Hematopoietic multipotent progenitor cell treated with erythropoietin and hydrocortisone succinate and interleukin-3 and kit ligand, for 4 days (in vitro differentiated cells): ENCODE results near the gene KDM7A.
"Not testable (repeated sequence)": the region's sequence is repeated elsewhere in the genome, so short reads cannot be mapped to it uniquely, and the experiment has no call there.

Source experiments
- DNase-seq: peaks from one replicate; pipeline ENCODE4 v3.0.0-alpha.2; 2015

Gene KDM7A

GRCh38 chr7:140200061-140200989, 23.5 kb upstream of the KDM7A start:
- no peak for DNase-seq

GRCh38 chr7:140197938-140198337, 21.2 kb upstream of the KDM7A start:
- DNase-seq = no peak

GRCh38 chr7:140197218-140197890, 20.6 kb upstream of the KDM7A start:
- DNase-seq = no peak

- DNase-seq = peak; percentile 43
These were observed 19.8 kb upstream of the KDM7A start for GRCh38 chr7:140196361-140197217.

- DNase-seq = no peak
These were observed 19.1 kb upstream of the KDM7A start for GRCh38 chr7:140195859-140196258.

GRCh38 chr7:140192620-140193019, 15.8 kb upstream of the KDM7A start:
- no peak for DNase-seq

GRCh38 chr7:140192176-140192575, 15.4 kb upstream of the KDM7A start:
- no peak for DNase-seq

GRCh38 chr7:140190588-140190987, 13.8 kb upstream of the KDM7A start:
- DNase-seq = no peak

GRCh38 chr7:140189917-140190316, 13.1 kb upstream of the KDM7A start:
- DNase-seq = no peak

- no peak for DNase-seq
These were observed 6.1 kb upstream of the KDM7A start for GRCh38 chr7:140182917-140183316.

- DNase-seq = no peak
These were observed 2.6 kb upstream of the KDM7A start for GRCh38 chr7:140179339-140179738.

GRCh38 chr7:140176122-140176701, 571 bp downstream of the KDM7A start:
- DNase-seq = no peak

GRCh38 chr7:140175221-140176121, 1.3 kb downstream of the KDM7A start:
- DNase-seq = peak; percentile 96

- DNase-seq = no peak
These were observed 2.6 kb downstream of the KDM7A start for GRCh38 chr7:140174217-140174616.

- DNase-seq = no peak
These were observed 6.4 kb downstream of the KDM7A start for GRCh38 chr7:140170375-140170774.

GRCh38 chr7:140168816-140169215, 8.0 kb downstream of the KDM7A start:
- DNase-seq = no peak

- no peak for DNase-seq
These were observed 11.4 kb downstream of the KDM7A start for GRCh38 chr7:140165422-140165821.

- not testable (repeated sequence) for DNase-seq
These were observed 14.7 kb downstream of the KDM7A start for GRCh38 chr7:140162081-140162480.

- DNase-seq = no peak
These were observed 15.7 kb downstream of the KDM7A start for GRCh38 chr7:140161047-140161446.

GRCh38 chr7:140160308-140160707, 16.5 kb downstream of the KDM7A start:
- no peak for DNase-seq

GRCh38 chr7:140159497-140159896, 17.3 kb downstream of the KDM7A start:
- no peak for DNase-seq
